Measurements from ENCODE around the gene CES2.
"Not testable (repeated sequence)": the region's sequence is repeated elsewhere in the genome, so short reads cannot be mapped to it uniquely, and the experiment has no call there.

The CES2 gene

GRCh38 chr16:66968847-66969246 lies 33.5 kb downstream of the CES2 start:
- TF ChIP-seq CTCF (conservative IDR thresholded peaks at IDR 0.05; ENCODE audit: low read depth, low read length) = no peak
- H3K4me3 ChIP-seq (ENCODE audit: low read length) = no peak overlapping the region
- DNase-seq (ENCODE audit: low read depth) = no peak

GRCh38 chr16:66970775-66971720 lies 35.7 kb downstream of the CES2 start:
- no peak overlapping the region for H3K4me3 ChIP-seq (ENCODE audit: low read length)
- no peak for DNase-seq (ENCODE audit: low read depth)
- TF ChIP-seq CTCF (conservative IDR thresholded peaks at IDR 0.05; ENCODE audit: low read depth, low read length) = no peak

GRCh38 chr16:66972983-66973382 lies 37.7 kb downstream of the CES2 start:
- no peak for TF ChIP-seq CTCF (conservative IDR thresholded peaks at IDR 0.05; ENCODE audit: low read depth, low read length)
- no peak for DNase-seq (ENCODE audit: low read depth)
- no peak overlapping the region for H3K4me3 ChIP-seq (ENCODE audit: low read length)

GRCh38 chr16:66973716-66974115 lies 38.4 kb downstream of the CES2 start:
- TF ChIP-seq CTCF (conservative IDR thresholded peaks at IDR 0.05; ENCODE audit: low read depth, low read length) = no peak
- no peak overlapping the region for H3K4me3 ChIP-seq (ENCODE audit: low read length)
- no peak for DNase-seq (ENCODE audit: low read depth)

GRCh38 chr16:66974156-66974931 lies 39.0 kb downstream of the CES2 start:
- not testable (repeated sequence) for DNase-seq (ENCODE audit: low read depth); H3K4me3 ChIP-seq (ENCODE audit: low read length)

GRCh38 chr16:66974932-66975246 lies 39.6 kb downstream of the CES2 start:
- not testable (repeated sequence) for DNase-seq (ENCODE audit: low read depth); H3K4me3 ChIP-seq (ENCODE audit: low read length)

GRCh38 chr16:66975302-66975893 lies 40.1 kb downstream of the CES2 start:
- no peak overlapping the region for H3K4me3 ChIP-seq (ENCODE audit: low read length)
- no peak for DNase-seq (ENCODE audit: low read depth)
- TF ChIP-seq CTCF (conservative IDR thresholded peaks at IDR 0.05; ENCODE audit: low read depth, low read length) = no peak
